NCI-H1436 treated with DMSO at 0.1 percent for 48 hours (cell line): ENCODE measurements around the gene GAPVD1.

Experiments
- DNase-seq: peaks from one replicate; lab custom pipeline; 2025; lab: John Stamatoyannopoulos, UW

GAPVD1 gene

GRCh38 chr9:125406810-125407087, 145.1 kb downstream of the GAPVD1 start:
- DNase-seq, result no peak

- no peak for DNase-seq
These were observed 145.9 kb downstream of the GAPVD1 start for GRCh38 chr9:125407432-125407973.

- DNase-seq, result no peak
These were observed 146.6 kb downstream of the GAPVD1 start for GRCh38 chr9:125407974-125408900.

GRCh38 chr9:125409217-125409636, 147.6 kb downstream of the GAPVD1 start:
- DNase-seq, result no peak

GRCh38 chr9:125409637-125410521, 148.3 kb downstream of the GAPVD1 start:
- DNase-seq, result no peak

- no peak for DNase-seq
These were observed 148.9 kb downstream of the GAPVD1 start for GRCh38 chr9:125410522-125410894.

- DNase-seq, result no peak
These were observed 149.6 kb downstream of the GAPVD1 start for GRCh38 chr9:125411171-125411756.

GRCh38 chr9:125412166-125412565, 150.5 kb downstream of the GAPVD1 start:
- no peak for DNase-seq

- DNase-seq, result no peak
These were observed 152.0 kb downstream of the GAPVD1 start for GRCh38 chr9:125413579-125413978.

- DNase-seq, result no peak
These were observed 154.2 kb downstream of the GAPVD1 start for GRCh38 chr9:125415583-125416460.

GRCh38 chr9:125416517-125416916, 154.9 kb downstream of the GAPVD1 start:
- DNase-seq, result no peak
